Renal cortical epithelial cell (primary cell): ENCODE data around the gene ABR. TPM values are rescaled to one million over a fixed set of nuclear protein-coding genes. Genes with fewer than 3 reads are reported as not detected.
"Not testable (repeated sequence)": the region's sequence is repeated elsewhere in the genome, so short reads cannot be mapped to it uniquely, and the experiment has no call there.

Experiments used
- DNase-seq: peaks from one replicate; pipeline ENCODE4 v3.0.0-alpha.2; 2011; ENCODE audit warnings: low read depth
- total RNA-seq: library from RNA; depleted of rRNA; stranded (reverse); fragments of >200 nt; gene quantifications from 2 replicates; pipeline ENCODE4 v1.2.3, GENCODE V29; 2014

The ABR gene
- total RNA-seq, 1 donor from 2014 or later = 69.1 TPM

- no peak for DNase-seq
Measured at GRCh38 chr17:1120596-1121441, 59.0 kb downstream of the ABR start.

- no peak for DNase-seq
Measured at GRCh38 chr17:1119924-1120323, 59.9 kb downstream of the ABR start.

- DNase-seq = no peak
Measured at GRCh38 chr17:1116602-1117001, 63.2 kb downstream of the ABR start.

GRCh38 chr17:1112875-1113274 lies 66.9 kb downstream of the ABR start:
- DNase-seq = no peak

- DNase-seq = no peak
Measured at GRCh38 chr17:1111599-1112443, 68.0 kb downstream of the ABR start.

GRCh38 chr17:1110862-1111598 lies 68.8 kb downstream of the ABR start:
- DNase-seq = peak; percentile 93

GRCh38 chr17:1110541-1110861 lies 69.3 kb downstream of the ABR start:
- no peak for DNase-seq

- peak; percentile 47 for DNase-seq
Measured at GRCh38 chr17:1109606-1110540, 69.9 kb downstream of the ABR start.

GRCh38 chr17:1108765-1109605 lies 70.8 kb downstream of the ABR start:
- no peak for DNase-seq

- DNase-seq = no peak
Measured at GRCh38 chr17:1108478-1108764, 71.4 kb downstream of the ABR start.

- no peak for DNase-seq
Measured at GRCh38 chr17:1107777-1108477, 71.9 kb downstream of the ABR start.

GRCh38 chr17:1107083-1107776 lies 72.6 kb downstream of the ABR start:
- DNase-seq = no peak

GRCh38 chr17:1104222-1104621 lies 75.6 kb downstream of the ABR start:
- no peak for DNase-seq

GRCh38 chr17:1100382-1100781 lies 79.4 kb downstream of the ABR start:
- no peak for DNase-seq

- no peak for DNase-seq
Measured at GRCh38 chr17:1099242-1099641, 80.5 kb downstream of the ABR start.

- not testable (repeated sequence) for DNase-seq
Measured at GRCh38 chr17:1097972-1098744, 81.6 kb downstream of the ABR start.

- no peak for DNase-seq
Measured at GRCh38 chr17:1096215-1096614, 83.6 kb downstream of the ABR start.

GRCh38 chr17:1095853-1096173 lies 84.0 kb downstream of the ABR start:
- DNase-seq = no peak
